Thoracic aorta (tissue), 2 donors: ENCODE data around the gene IRAK3. TPM values are rescaled to one million over a fixed set of nuclear protein-coding genes. Genes with fewer than 3 reads are reported as not detected.

ENCODE experiments used
- ATAC-seq: fragments of 150-250 bp; one replicate; pipeline ENCODE4 v1.8.0; 2017; ENCODE audit warnings: low read depth; ENCODE audit not compliant: insufficient number of reproducible peaks, low FRiP score
- DNase-seq: peaks from one replicate; pipeline ENCODE4 v3.0.0-alpha.2; 2020; ENCODE audit warnings: low spot score
- H3K27ac ChIP-seq, 2 donors: fragments of 200-600 bp; sonication (generic); 1 replicate in 1 of 2; 2 replicates in 1 of 2; pipeline ENCODE4 v1.5.1; 2016; ENCODE audit warnings: mild to moderate bottlenecking in 2 of 2, moderate library complexity in 2 of 2
- H3K27me3 ChIP-seq: fragments of 200-600 bp; sonication (generic); replicated peaks from 2 replicates; pipeline ENCODE4 v1.6.0; 2016; ENCODE audit warnings: mild to moderate bottlenecking; ENCODE audit not compliant: insufficient read depth
- H3K36me3 ChIP-seq: fragments of 200-600 bp; sonication (generic); one replicate; pipeline ENCODE4 v1.5.1; 2016
- H3K4me1 ChIP-seq, 2 donors: fragments of 200-600 bp; sonication (generic); 1 replicate in 1 of 2; 2 replicates in 1 of 2; pipeline versions ENCODE4 v1.5.1 to v1.6.0; 2016; ENCODE audit warnings: low read depth in 2 of 2, mild to moderate bottlenecking in 1 of 2; ENCODE audit not compliant: control insufficient read depth in 1 of 2
- H3K4me3 ChIP-seq: fragments of 200-600 bp; sonication (generic); 2 replicates; pipeline ENCODE4 v1.5.1; 2016; ENCODE audit warnings: mild to moderate bottlenecking
- H3K9me3 ChIP-seq: fragments of 200-600 bp; sonication (generic); 2 replicates; pipeline ENCODE4 v1.5.1; 2016
- CTCF ChIP-seq: fragments of 200-600 bp; sonication (generic); IDR thresholded peaks from one replicate; pipeline ENCODE4 v1.5.1; 2019; ENCODE audit warnings: antibody characterized with exemption
- total RNA-seq, 2 donors: library from RNA; depleted of rRNA; stranded (reverse); fragments of >200 nt; gene quantifications; one replicate each; pipeline versions ENCODE4 v1.1.0 to v1.2.3, GENCODE V29; 2016

IRAK3 gene
- total RNA-seq, 2 donors from 2014 or later: 29.8 to 67.9 TPM

GRCh38 chr12:66247741-66248140 lies 58.7 kb downstream of the IRAK3 start:
- no peak overlapping the region for H3K27ac ChIP-seq
- DNase-seq (no peak), ATAC-seq (no peak)
- H3K9me3 ChIP-seq: no peaks in the 10 kb centered on the region
- H3K36me3 ChIP-seq: peaks cover 28% of the 10 kb centered on the region
- H3K4me1 ChIP-seq: no peaks in the 10 kb centered on the region
- H3K4me3 ChIP-seq: no peak overlapping the region
- TF ChIP-seq CTCF: no peak
- no peaks in the 10 kb centered on the region for H3K27me3 ChIP-seq

- ATAC-seq: no peak
- no peak for DNase-seq
- Histone ChIP-seq H3K36me3 (peaks cover 16% of the 10 kb centered on the region), H3K9me3 (no peaks in the 10 kb centered on the region), H3K4me3 (no peak overlapping the region), H3K4me1 (no peaks in the 10 kb centered on the region), H3K27ac (no peak overlapping the region), H3K27me3 (no peaks in the 10 kb centered on the region)
- TF ChIP-seq CTCF: no peak
Observed at GRCh38 chr12:66251049-66251448, 62.0 kb downstream of the IRAK3 start.

- Histone ChIP-seq H3K27ac (no peak overlapping the region), H3K9me3 (no peaks in the 10 kb centered on the region), H3K4me1 (no peaks in the 10 kb centered on the region), H3K4me3 (no peak overlapping the region), H3K27me3 (no peaks in the 10 kb centered on the region), H3K36me3 (peaks cover 13% of the 10 kb centered on the region)
- ATAC-seq (no peak), DNase-seq (no peak)
- TF ChIP-seq CTCF: no peak
Observed at GRCh38 chr12:66252771-66253170, 63.8 kb downstream of the IRAK3 start.

- H3K4me1 ChIP-seq: no peaks in the 10 kb centered on the region
- DNase-seq (no peak), ATAC-seq (no peak)
- H3K36me3 ChIP-seq: no peaks in the 10 kb centered on the region
- no peaks in the 10 kb centered on the region for H3K27me3 ChIP-seq
- H3K9me3 ChIP-seq: no peaks in the 10 kb centered on the region
- no peak overlapping the region for H3K4me3 ChIP-seq
- TF ChIP-seq CTCF: no peak
- no peak overlapping the region for H3K27ac ChIP-seq
Observed at GRCh38 chr12:66255737-66256136, 66.7 kb downstream of the IRAK3 start.

- Histone ChIP-seq H3K27me3 (no peaks in the 10 kb centered on the region), H3K4me1 (no peaks in the 10 kb centered on the region), H3K36me3 (no peaks in the 10 kb centered on the region), H3K4me3 (no peak overlapping the region), H3K9me3 (no peaks in the 10 kb centered on the region), H3K27ac (no peak overlapping the region)
- no peak for DNase-seq
- no peak for ATAC-seq
- TF ChIP-seq CTCF: no peak
Observed at GRCh38 chr12:66258011-66258410, 69.0 kb downstream of the IRAK3 start.
